Measurements from ENCODE around the gene MAT2A.
A peak's percentile ranks its signal among the peaks of the same experiment; 100 is the strongest.

The MAT2A gene

GRCh38 chr2:85538507-85539360 lies at the start of gene MAT2A:
Gene MAT2A (plus strand): TSS chr2:85539168. CDS start chr2:85539288, 120 bp downstream.
- peak; percentile 87 for DNase-seq

- no peak for DNase-seq
Observed at GRCh38 chr2:85490861-85491755, 47.9 kb upstream of the MAT2A start.

- DNase-seq: no peak
Observed at GRCh38 chr2:85496436-85496835, 42.5 kb upstream of the MAT2A start.

GRCh38 chr2:85497944-85498630 lies 40.9 kb upstream of the MAT2A start:
- no peak for DNase-seq

GRCh38 chr2:85501248-85501647 lies 37.7 kb upstream of the MAT2A start:
- no peak for DNase-seq

GRCh38 chr2:85502720-85503119 lies 36.2 kb upstream of the MAT2A start:
- no peak for DNase-seq

GRCh38 chr2:85503168-85503850 lies 35.7 kb upstream of the MAT2A start:
- DNase-seq: no peak

- no peak for DNase-seq
Observed at GRCh38 chr2:85503851-85504777, 34.9 kb upstream of the MAT2A start.

- no peak for DNase-seq
Observed at GRCh38 chr2:85504778-85505261, 34.1 kb upstream of the MAT2A start.

GRCh38 chr2:85505551-85506238 lies 33.3 kb upstream of the MAT2A start:
- no peak for DNase-seq

GRCh38 chr2:85506768-85507181 lies 32.2 kb upstream of the MAT2A start:
- no peak for DNase-seq

GRCh38 chr2:85511008-85511811 lies 27.8 kb upstream of the MAT2A start:
- no peak for DNase-seq

GRCh38 chr2:85514323-85514722 lies 24.6 kb upstream of the MAT2A start:
- DNase-seq: no peak

- no peak for DNase-seq
Observed at GRCh38 chr2:85516653-85517389, 22.1 kb upstream of the MAT2A start.

GRCh38 chr2:85522090-85522647 lies 16.8 kb upstream of the MAT2A start:
- DNase-seq: no peak

- no peak for DNase-seq
Observed at GRCh38 chr2:85523062-85523902, 15.7 kb upstream of the MAT2A start.

- DNase-seq: no peak
Observed at GRCh38 chr2:85523903-85524335, 15.0 kb upstream of the MAT2A start.

Measured in CD4-positive, alpha-beta T cell treated with Interleukin-4 for 4 hours (primary cell).